COLO668 (cell line): Measurements from ENCODE around the gene SYF2.

ENCODE experiments used
- DNase-seq: peaks from one replicate; lab custom pipeline; 2025; ENCODE audit not compliant: unreplicated experiment; lab: John Stamatoyannopoulos, UW

SYF2 gene

DNA sequence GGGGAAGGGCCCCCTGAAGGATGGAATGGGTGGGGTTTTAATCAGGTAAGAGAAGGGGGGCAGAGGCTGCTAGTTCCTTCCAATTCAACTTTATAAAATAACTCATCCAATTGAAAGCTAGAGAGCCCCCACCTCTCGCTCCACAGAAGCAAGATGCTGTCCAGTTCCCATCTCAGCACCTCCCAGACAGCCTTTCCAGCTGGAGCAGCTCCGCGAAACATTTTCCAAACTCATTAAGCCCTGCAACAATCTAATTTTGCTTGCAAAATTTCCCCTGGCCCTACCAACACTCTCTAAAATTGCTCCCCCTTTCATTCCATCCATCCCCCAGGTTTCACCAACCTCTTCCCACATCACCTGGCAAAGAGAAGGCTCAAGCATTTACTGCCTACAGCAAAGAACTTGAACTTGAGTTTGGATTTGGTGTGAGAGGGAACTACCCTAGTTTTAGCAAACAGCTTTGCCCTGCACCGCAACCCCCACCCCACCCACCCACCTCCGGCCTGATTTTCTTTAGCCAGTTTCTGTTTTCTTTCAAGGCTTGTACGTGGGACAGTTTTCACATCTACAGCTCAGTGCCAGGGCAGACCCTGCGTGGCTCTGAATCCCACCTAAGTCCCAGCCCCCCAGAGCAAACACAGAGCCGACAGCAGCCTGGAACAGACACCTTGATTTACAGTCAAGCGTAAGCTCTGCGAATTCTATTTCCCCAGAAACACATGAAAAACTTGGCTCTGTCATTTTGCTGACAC lies 46.7 kb downstream of the SYF2 start:
- no peak for DNase-seq

DNA sequence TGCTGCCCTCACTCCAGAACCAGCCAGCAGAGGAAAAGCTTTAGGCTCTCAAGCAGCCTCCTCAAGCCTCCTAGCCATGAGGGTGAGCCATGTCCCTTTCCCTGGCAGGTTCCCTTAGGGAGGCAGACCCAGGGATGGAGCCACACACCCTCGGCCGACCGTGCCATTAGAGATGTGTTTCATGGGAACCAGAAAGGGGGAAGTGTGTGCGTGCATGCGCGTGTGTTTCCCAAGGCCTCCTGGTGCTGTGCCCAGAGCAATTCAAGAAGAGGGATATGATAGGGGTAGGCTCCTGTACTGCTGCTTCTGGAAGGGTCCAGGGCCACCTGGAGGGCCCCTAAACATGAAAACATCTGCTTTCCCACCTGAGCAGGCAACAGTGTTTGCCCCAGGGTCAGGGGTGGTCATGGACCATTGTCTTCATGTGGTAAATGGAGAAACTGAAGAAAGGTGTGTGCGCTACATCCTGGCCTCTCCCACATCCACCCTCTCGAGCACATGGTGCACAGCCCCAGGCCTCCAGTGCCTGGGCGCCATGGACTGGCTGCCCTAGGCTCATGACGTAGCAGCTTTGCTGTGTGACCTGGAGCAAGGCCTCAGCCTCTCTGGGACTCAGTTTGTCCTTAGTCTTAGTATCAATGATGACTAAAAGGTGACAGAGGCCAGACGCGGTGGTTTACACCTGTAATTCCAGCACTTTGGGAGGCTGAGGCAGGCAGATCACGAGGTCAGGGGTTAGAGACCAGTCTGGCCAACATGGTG lies 48.1 kb downstream of the SYF2 start:
- no peak for DNase-seq

DNA sequence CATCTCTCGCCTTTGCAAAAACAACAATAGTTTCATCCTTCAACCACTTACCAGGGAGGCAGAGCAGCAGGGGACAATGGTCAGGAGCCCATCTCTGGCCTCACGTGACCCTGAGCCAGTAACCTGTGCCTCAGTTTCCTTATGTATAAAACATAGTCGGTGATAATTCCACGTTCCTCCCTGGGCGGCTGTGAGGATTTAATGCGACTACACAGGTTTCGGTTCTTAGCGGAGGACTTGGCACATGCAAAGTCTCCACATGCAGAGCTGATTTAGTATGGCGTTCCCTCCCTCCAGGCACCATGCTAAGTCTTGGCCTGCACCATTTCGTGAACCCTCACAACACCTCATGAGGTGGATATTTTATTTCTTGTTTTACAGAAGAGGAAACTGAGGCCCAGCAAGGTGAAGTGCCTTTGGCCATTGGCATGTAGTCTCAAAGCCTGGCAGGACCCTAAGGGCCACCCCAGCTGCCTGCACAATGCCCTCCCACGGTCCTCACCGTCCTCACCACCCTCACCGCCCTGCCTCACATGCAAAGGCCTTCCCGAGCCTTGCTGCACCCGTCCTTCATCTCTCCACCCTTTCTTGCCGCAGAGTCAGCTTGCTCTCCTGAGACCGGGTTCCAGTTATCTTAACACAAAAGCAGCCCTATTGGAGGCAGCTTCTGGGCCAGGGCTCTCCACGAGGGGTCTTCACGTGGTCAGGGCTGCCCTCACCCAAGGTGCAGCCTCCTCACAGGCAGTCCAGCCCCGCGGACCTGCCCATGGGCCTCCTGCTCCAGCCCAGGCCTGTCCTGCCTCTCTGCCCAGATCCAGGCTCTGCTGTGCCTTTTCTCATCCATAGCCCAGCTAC lies 48.9 kb downstream of the SYF2 start:
- DNase-seq = no peak

DNA sequence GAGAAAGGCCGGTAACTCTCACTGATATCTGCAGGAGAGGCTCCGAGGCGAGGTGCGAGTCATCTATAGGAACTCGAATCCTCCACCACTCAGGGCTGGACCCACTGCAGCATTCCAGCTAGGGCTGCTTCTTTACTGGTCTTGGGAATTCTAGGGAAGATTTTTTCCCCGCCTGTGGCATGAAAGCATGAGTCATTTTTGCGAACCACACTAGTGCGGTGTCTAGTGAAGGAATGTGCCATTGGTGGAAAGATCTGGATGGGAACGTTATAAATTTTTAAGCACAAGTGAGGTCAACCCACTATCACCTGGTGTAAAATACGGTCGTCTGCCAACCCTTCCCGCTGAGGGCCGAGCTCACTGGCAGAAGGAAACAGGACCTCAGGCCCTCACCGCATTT lies 49.7 kb downstream of the SYF2 start:
- DNase-seq = no peak

DNA sequence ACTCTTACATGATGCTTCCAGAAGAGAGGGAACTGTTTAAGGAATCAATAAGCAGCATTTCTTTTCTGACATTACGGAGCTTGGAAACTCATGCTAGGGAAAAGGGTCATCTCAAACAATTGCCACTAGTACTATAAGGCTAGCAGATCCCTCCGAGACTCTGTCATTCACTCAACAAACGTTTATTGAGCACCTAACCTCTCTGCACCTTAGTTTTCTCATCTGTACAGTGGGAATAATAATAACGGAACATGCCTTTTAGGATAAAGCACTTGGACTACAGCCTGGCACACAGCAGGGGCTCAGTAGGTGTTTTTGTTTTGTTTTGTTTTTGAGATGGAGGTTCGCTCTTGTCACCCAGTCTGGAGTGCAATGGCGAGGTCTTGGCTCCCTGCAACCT lies 51.3 kb downstream of the SYF2 start:
- no peak for DNase-seq

DNA sequence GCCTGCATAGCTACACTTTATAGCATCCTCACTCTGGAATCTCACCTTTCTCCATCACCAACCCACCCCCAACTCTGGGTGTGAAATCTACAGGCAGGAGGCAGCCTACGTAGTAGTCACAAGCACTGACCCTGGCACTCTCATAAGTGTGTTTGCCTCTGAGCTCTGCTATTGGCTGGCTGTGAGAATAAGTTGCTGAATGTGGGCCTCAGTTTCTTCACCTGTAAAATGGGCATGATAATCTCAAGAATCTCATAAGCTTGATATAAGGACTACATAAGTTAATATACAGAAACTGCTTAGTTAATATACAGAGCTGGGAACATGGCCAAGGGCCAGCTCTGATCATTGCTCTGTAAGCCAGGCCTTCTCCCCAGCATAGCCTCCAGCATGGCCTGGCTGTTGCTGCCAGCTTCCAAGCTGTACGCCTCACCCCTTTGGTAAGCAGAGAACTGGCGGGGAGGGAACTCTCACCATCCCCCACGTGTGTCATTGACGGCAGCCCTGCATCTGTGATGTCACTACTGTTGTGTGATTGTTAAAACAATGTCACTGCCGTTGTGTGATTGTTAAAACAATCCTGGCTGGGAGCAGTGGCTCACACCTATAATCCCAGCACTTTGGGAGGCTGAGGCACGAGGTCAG lies 53.3 kb downstream of the SYF2 start:
- DNase-seq = no peak

DNA sequence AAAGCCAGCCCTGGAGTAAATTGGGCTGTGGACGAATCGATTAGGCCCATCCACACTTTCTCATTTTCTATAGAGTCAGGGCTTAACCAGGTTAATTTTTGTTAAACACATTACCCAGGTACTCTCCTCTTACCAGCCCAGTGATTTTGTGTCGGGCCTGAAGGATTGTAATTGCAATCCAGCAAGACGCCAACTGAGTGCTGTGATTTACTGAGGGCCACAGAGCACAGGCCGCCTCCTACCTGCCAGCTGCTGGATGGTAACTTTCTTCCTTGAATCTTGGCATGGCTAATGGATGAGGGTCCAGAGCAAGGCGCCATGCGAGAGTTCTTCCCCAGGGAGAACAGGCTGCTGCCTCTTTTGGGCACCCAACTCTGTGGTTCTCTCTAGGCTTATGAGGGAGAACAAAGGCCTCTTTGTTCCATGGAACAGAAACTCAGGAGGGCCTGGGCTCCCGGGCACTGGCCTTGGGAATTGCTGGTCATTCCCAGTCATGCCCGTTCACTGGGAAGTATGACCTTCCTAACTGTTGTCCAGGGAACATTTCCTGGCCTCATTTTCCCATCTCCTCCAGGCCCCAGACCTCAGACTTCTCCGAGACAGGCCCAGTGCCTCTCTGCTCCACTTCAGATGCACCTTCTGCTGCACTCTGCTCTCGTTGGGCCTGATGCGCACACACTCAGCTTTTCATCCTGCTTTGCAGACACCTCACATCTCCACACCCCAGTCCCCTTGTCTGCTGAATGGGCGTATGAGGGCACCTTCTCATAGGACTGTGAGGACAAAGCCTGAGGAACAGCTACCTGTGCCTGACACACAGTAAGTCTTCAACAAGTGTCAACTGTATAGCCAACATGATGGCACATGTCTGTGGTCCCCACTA lies 57.3 kb downstream of the SYF2 start:
- no peak for DNase-seq

DNA sequence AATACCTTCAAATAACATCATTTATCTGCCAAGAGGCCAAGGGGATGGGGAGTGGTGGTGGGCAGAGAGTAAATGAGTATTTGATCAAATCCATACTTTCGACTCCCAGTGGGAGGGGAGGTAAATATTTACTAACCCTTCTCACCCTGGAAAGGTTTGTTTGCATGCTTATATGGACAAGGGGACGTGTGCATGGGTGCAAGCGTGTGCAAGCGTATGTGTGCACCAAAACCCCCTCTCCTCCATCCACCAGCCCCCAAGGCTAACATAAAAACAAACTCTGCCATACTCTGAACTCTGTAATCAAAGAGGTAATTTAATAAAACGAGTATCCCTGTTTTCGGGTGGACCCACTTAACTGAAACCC lies 58.0 kb downstream of the SYF2 start:
- no peak for DNase-seq

DNA sequence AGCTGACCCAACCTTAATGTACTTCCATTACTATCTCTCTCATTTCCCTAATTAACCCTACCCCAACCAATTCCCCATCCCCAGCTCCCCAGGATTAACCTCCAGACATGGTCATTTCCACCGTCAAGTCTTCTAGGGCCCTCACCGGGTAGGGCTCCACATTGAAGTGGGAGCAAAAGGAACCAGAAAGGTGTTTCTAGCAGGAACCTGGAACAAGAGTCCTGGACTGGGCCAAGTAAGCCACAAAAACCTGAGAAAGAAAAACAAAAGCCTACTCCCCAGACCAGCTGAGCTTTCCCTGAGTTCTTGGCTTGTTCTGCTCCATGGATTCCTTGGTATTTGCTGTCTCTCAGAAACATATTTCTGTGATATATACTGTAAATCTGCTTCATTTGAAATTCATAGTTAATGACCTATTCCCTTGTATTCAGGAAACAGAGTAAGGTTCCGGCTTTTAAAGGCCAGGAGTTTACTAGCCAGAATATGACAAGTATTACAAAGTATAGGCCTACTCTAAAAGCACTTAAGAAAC lies 58.4 kb downstream of the SYF2 start:
- DNase-seq = no peak
